GM21619 (cell line): ENCODE data around the gene EFCAB9.
"Not testable (repeated sequence)": the region's sequence is repeated elsewhere in the genome, so short reads cannot be mapped to it uniquely, and the experiment has no call there.

Experiments
- ATAC-seq: cut with Tn5 transposase; IDR thresholded peaks from one replicate; pipeline ENCODE4 v1.9.1; 2021; ENCODE audit not compliant: unreplicated experiment

Gene EFCAB9

GRCh38 chr5:172188033-172188892, 5.7 kb upstream of the EFCAB9 start, which contains the start of gene STK10:
TSS of gene STK10 (minus strand) at chr5:172188224. CDS start at chr5:172188042, 182 bp downstream.
- peak; percentile 64 for ATAC-seq

GRCh38 chr5:172188893-172189692, 4.9 kb upstream of the EFCAB9 start:
- no peak for ATAC-seq

- ATAC-seq, result no peak
These were observed 4.2 kb upstream of the EFCAB9 start for GRCh38 chr5:172189693-172190296.

- ATAC-seq, result no peak
These were observed 1.2 kb downstream of the EFCAB9 start for GRCh38 chr5:172194985-172195774.

- not testable (repeated sequence) for ATAC-seq
These were observed 3.8 kb downstream of the EFCAB9 start for GRCh38 chr5:172197775-172198174.

GRCh38 chr5:172199446-172199845, 5.5 kb downstream of the EFCAB9 start:
- ATAC-seq, result no peak

GRCh38 chr5:172200476-172200875, 6.5 kb downstream of the EFCAB9 start:
- ATAC-seq, result no peak

GRCh38 chr5:172205984-172206383, 12.0 kb downstream of the EFCAB9 start:
- not testable (repeated sequence) for ATAC-seq

GRCh38 chr5:172207511-172207910, 13.5 kb downstream of the EFCAB9 start:
- ATAC-seq, result no peak

GRCh38 chr5:172209714-172210113, 15.7 kb downstream of the EFCAB9 start:
- ATAC-seq, result no peak

GRCh38 chr5:172211676-172212075, 17.7 kb downstream of the EFCAB9 start:
- no peak for ATAC-seq

- ATAC-seq, result no peak
These were observed 19.2 kb downstream of the EFCAB9 start for GRCh38 chr5:172213126-172213525.

- ATAC-seq, result no peak
These were observed 22.4 kb downstream of the EFCAB9 start for GRCh38 chr5:172216345-172216744.

GRCh38 chr5:172219296-172219695, 25.3 kb downstream of the EFCAB9 start:
- no peak for ATAC-seq

GRCh38 chr5:172223901-172224873, 30.2 kb downstream of the EFCAB9 start:
- peak; percentile 84 for ATAC-seq

- ATAC-seq, result no peak
These were observed 31.0 kb downstream of the EFCAB9 start for GRCh38 chr5:172224996-172225395.

GRCh38 chr5:172229904-172230303, 35.9 kb downstream of the EFCAB9 start:
- ATAC-seq, result no peak

GRCh38 chr5:172234031-172234430, 40.1 kb downstream of the EFCAB9 start:
- no peak for ATAC-seq

- peak; percentile 90 for ATAC-seq
These were observed 41.3 kb downstream of the EFCAB9 start for GRCh38 chr5:172235132-172235780.
